Calu3 (cell line): ENCODE data around the gene KCTD15. TPM values are rescaled to one million over a fixed set of nuclear protein-coding genes. Genes with fewer than 3 reads are reported as not detected.

Experiments used
- BruUV-seq: library from RNA; stranded (reverse); fragments of 400-500 nt; replicated peaks from 2 replicates; lab custom pipeline; 2021; lab: Mats Ljungman, UMichigan
- CTCF ChIA-PET: fragments of 300-600 bp; sonication (Branson Sonifier 250); formaldehyde crosslinking; loops from one replicate; lab custom pipeline; 2022; ENCODE audit warnings: antibody characterized with exemption; lab: Charles Lee
- DNase-seq: peaks from one replicate; pipeline ENCODE4 v3.0.0; 2022
- H3K27ac Mint-ChIP-seq: one replicate; pipeline ENCODE4 v1.8.0; 2022; ENCODE audit warnings: mixed read lengths; ENCODE audit not compliant: unreplicated experiment
- H3K27me3 Mint-ChIP-seq: one replicate; pipeline ENCODE4 v1.8.0; 2022; ENCODE audit warnings: mixed read lengths; ENCODE audit not compliant: unreplicated experiment
- H3K36me3 Mint-ChIP-seq: one replicate; pipeline ENCODE4 v1.8.0; 2022; ENCODE audit warnings: mild to moderate bottlenecking, moderate library complexity, mixed read lengths; ENCODE audit not compliant: insufficient read depth, unreplicated experiment
- H3K4me1 Mint-ChIP-seq: one replicate; pipeline ENCODE4 v1.8.0; 2022; ENCODE audit warnings: mild to moderate bottlenecking, low read depth, mixed read lengths; ENCODE audit not compliant: unreplicated experiment
- H3K4me3 Mint-ChIP-seq: one replicate; pipeline ENCODE4 v1.8.0; 2022; ENCODE audit warnings: mild to moderate bottlenecking, low read depth, moderate library complexity, mixed read lengths; ENCODE audit not compliant: unreplicated experiment
- H3K9me3 Mint-ChIP-seq: one replicate; pipeline ENCODE4 v1.8.0; 2022; ENCODE audit warnings: low read depth, mixed read lengths; ENCODE audit not compliant: unreplicated experiment
- intact Hi-C: fragments of 100-400 bp; cut with micrococcal nuclease; formaldehyde crosslinking; loops from one replicate; pipeline ENCODE4 v1.10.0; 2022; ENCODE audit not compliant: unreplicated experiment
- total RNA-seq: library from RNA; stranded (reverse); gene quantifications from 2 replicates; pipeline ENCODE4 v1.2.3, GENCODE V29; 2022
- TF ChIP-seq, protein P1 (sequence below): fragments of 200-600 bp; IDR thresholded peaks from one replicate; pipeline ENCODE4 v1.8.0; 2022; ENCODE audit warnings: antibody characterized with exemption; ENCODE audit not compliant: unreplicated experiment

The KCTD15 gene
- total RNA-seq, 1 experiment from 2014 or later, result 18.6 TPM

DNA sequence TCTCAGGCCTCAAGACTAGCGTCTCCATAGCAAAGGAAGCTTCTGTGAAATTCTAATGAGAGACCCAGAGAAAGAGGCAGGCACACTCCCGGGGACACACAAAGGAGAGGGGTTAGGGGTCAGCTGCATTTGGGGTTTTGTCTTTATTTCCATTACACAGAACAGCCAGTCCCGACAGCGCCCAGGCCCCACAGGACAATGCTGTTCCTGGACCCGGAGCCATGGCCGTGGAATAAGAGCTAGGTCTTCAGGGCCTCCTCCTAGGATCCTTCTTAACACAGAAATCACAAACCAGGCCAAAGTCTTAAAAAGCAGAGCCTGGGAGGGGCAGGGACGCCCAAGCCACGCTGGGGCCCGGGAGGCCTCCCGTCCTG, 22.8 kb downstream of the KCTD15 start:
- H3K4me3 Mint-ChIP-seq, result peak overlapping the region; percentile 79
- H3K36me3 Mint-ChIP-seq, result peaks cover 12% of the 10 kb centered on the region
- BruUV-seq, result no TSS peak
- no peaks in the 10 kb centered on the region for H3K27me3 Mint-ChIP-seq
- H3K27ac Mint-ChIP-seq, result no peak overlapping the region
- H3K4me1 Mint-ChIP-seq, result peaks cover 7% of the 10 kb centered on the region
- intact Hi-C loops, result no loop called here
- no peaks in the 10 kb centered on the region for H3K9me3 Mint-ChIP-seq
- TF ChIP-seq, protein P1, sequence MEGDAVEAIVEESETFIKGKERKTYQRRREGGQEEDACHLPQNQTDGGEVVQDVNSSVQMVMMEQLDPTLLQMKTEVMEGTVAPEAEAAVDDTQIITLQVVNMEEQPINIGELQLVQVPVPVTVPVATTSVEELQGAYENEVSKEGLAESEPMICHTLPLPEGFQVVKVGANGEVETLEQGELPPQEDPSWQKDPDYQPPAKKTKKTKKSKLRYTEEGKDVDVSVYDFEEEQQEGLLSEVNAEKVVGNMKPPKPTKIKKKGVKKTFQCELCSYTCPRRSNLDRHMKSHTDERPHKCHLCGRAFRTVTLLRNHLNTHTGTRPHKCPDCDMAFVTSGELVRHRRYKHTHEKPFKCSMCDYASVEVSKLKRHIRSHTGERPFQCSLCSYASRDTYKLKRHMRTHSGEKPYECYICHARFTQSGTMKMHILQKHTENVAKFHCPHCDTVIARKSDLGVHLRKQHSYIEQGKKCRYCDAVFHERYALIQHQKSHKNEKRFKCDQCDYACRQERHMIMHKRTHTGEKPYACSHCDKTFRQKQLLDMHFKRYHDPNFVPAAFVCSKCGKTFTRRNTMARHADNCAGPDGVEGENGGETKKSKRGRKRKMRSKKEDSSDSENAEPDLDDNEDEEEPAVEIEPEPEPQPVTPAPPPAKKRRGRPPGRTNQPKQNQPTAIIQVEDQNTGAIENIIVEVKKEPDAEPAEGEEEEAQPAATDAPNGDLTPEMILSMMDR, result no peak
- no peak for DNase-seq
- CTCF ChIA-PET, result interaction anchor here (1.1 kb wide), 1 partner anchor 45 kb away, joined by 3 read pairs; no protein-coding TSS in a partner anchor

DNA sequence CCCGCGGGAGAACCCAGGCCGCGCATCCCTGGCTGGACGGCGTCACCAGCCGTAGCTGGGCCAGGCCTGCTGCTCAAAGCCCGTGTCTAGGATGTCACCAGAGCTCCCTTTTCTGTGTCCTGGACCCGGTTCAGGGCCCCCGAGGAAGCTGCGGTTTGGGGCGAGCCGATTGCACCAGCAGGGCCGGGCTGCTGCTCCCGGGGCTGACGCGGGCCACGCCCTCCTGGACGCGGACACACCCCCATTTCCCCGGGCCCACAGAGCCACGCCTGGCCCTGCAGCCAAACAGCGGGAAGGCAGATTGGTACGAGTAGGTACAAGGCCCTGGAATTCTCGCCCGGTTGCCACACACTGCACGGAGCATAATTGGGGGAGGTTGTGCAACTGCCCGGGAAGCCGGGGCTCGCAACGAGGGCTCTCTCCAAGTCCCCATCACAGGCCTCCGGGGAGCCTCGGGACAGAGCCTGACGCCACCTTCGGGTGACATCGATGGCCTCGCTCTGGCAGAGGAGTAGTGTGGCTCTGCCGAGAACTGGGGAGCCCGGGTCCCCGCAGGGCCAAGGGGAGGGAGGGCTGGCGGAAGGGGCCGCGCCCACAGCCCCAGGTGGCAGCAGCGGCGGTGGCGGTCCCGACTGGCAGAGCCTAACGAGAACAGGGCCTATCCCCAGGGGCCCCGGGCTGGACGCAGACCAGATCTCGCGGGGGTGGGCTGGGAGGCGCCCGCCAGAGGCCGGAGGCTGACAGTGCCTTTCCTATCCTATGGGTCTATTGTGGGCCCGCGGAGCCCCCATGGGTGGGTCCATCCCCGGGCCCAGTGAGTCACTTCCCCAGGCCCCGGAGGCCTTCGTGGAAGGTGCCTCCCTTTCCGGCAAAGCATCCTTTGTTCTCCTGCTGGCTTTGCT, 23.5 kb downstream of the KCTD15 start:
- peak; percentile 87 for DNase-seq
- CTCF ChIA-PET, result interaction anchor here (1.1 kb wide), 1 partner anchor 44 kb away, joined by 3 read pairs; no protein-coding TSS in a partner anchor

DNA sequence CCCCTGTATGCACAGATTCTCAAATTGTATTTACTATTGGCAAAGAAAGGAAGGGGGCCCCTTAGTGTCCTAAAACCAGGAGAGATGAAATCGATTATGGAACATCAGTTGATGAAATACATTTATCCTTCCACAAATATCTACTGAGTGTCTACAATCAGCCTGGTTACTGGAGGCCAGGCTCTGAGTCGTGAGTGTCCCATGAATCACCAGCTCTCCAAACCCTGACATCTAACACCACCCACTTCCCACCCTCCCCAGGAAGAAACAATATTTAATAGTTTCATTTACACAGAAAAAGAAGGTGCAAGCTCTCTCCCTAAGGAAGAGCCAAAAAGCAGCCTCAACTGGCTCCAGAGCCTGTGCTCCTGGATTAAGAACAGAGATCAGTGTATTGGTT, 25.2 kb downstream of the KCTD15 start:
- peaks cover 11% of the 10 kb centered on the region for H3K27me3 Mint-ChIP-seq
- peaks cover 7% of the 10 kb centered on the region for H3K4me1 Mint-ChIP-seq
- H3K36me3 Mint-ChIP-seq, result peaks cover 12% of the 10 kb centered on the region
- DNase-seq, result no peak
- no TSS peak for BruUV-seq
- H3K4me3 Mint-ChIP-seq, result no peak overlapping the region
- TF ChIP-seq, protein P1, result no peak
- H3K9me3 Mint-ChIP-seq, result no peaks in the 10 kb centered on the region
- no peak overlapping the region for H3K27ac Mint-ChIP-seq
- intact Hi-C loops, result no loop called here
- CTCF ChIA-PET, result no interaction called here

More for the DNA sequence above, 23.5 kb downstream of the KCTD15 start:
- Mint-ChIP-seq H3K36me3 (peaks cover 12% of the 10 kb centered on the region), H3K27me3 (no peaks in the 10 kb centered on the region), H3K4me1 (peaks cover 7% of the 10 kb centered on the region), H3K27ac (peak overlapping the region; percentile 47), H3K9me3 (no peaks in the 10 kb centered on the region), H3K4me3 (peak overlapping the region; percentile 79)
- no TSS peak for BruUV-seq
- TF ChIP-seq, protein P1, result no peak
- intact Hi-C loops, result no loop called here

DNA sequence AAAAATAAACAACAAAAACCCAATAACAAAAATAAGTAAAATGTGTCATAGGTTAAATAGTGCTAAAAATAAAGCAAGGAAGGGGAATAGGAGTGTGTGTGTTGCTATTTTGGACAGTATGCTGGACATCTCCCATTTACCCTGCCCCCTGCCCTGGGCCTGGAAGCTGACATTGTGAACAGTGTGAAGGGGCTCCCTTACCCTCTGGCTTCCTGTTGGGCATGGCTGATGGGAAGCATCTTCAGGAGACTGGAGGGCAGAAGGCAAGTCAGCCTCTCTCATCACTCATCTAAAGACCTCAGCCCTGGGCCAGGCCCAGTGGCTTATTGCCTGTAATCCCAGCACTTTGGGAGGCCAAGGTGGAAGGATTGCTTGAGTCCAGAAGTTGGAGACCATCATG, 26.7 kb downstream of the KCTD15 start:
- peaks cover 19% of the 10 kb centered on the region for H3K27me3 Mint-ChIP-seq
- intact Hi-C loops, result no loop called here
- DNase-seq, result no peak
- no peak overlapping the region for H3K4me3 Mint-ChIP-seq
- no TSS peak for BruUV-seq
- CTCF ChIA-PET, result no interaction called here
- H3K36me3 Mint-ChIP-seq, result peaks cover 12% of the 10 kb centered on the region
- peaks cover 7% of the 10 kb centered on the region for H3K4me1 Mint-ChIP-seq
- no peak overlapping the region for H3K27ac Mint-ChIP-seq
- TF ChIP-seq, protein P1, result no peak
- H3K9me3 Mint-ChIP-seq, result no peaks in the 10 kb centered on the region
